HG02840 (cell line): ENCODE results near the gene CYP2C8.
"Not testable (repeated sequence)": the region's sequence is repeated elsewhere in the genome, so short reads cannot be mapped to it uniquely, and the experiment has no call there.

Experiments used
- ATAC-seq: cut with Tn5 transposase; IDR thresholded peaks from one replicate; pipeline ENCODE4 v1.9.1; 2021; ENCODE audit warnings: mild to moderate bottlenecking, moderate library complexity, moderate number of reproducible peaks; ENCODE audit not compliant: unreplicated experiment, low FRiP score

Gene CYP2C8

GRCh38 chr10:95069286-95069685 is at the start of gene CYP2C8:
CYP2C8 (minus strand) TSS chr10:95069497; CDS start chr10:95069402, 95 bp downstream.
- no peak for ATAC-seq

DNA sequence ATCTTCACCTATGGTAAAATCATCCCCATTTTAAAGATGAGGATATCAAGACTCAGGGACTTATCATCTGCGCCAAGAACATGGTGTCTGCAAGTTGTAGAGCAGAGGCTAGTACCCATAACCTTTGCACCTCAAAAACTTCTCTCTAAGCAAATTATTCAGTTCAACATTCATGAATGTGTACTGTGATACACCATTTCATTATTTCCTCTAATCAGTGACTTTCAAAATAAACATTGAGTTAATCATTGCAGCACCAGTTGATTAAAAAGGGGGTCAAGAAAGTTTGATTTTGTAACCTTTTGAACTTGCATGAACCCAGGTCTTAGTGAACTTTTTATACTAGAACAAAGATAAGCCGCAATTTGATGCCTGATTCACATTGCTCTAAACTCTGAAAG is 47.6 kb upstream of the CYP2C8 start:
- ATAC-seq, result no peak

- not testable (repeated sequence) for ATAC-seq
Observed at GRCh38 chr10:95110823-95111222, 41.5 kb upstream of the CYP2C8 start.

GRCh38 chr10:95097805-95098204 is 28.5 kb upstream of the CYP2C8 start:
- ATAC-seq, result no peak

DNA sequence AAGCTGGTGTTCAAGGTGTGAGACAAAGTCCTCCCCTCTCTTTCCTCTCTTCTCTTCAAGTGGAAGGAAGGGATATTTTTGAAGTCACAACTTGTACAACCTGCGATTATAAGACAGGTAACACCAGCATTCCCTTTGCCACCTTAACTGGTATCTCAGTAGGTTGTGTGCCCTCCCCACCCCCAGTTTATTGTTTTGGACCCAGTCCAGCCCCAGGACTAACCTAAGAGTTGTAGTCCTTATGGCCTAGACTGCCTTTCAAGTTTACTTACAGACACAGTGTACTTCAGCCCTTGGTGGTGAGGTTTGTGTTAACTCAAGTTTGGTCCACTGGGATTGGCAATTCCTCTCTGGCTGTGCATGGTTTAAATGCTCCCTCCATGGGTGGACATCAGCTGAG is 26.8 kb upstream of the CYP2C8 start:
- no peak for ATAC-seq

DNA sequence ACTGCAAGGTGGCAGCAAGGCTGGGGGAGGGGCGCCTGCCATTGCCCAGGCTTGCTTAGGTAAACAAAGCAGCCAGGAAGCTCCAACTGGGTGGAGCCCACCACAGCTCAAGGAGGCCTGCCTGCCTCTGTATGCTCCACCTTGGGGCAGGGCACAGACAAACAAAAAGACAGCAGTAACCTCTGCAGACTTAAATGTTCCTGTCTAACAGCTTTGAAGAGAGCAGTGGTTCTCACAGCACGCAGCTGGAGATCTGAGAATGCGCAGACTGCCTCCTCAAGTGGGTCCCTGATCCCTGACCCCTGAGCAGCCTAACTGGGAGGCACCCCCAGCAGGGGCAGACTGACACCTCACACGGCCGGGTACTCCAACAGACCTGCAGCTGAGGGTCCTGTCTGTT is 10.3 kb upstream of the CYP2C8 start:
- not testable (repeated sequence) for ATAC-seq

DNA sequence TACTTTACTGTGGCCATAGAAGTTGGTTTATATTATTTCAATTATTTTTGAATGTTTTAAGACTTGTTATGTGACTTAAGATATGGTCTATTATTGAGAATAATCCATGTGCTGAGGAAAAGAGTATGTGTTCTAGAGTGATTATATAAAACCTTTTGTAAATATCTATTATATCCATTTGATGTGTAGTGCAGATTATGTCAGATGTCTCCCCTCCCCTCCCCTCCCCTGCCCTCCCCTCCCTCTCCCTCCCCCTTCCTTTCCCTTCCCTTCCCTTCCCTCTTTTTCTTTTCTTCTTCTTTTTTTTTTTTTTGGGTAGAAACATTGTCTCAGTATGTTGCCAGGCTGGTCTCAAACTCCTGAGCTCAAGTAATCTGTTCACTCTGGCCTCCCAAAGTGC is 8.3 kb upstream of the CYP2C8 start:
- no peak for ATAC-seq

DNA sequence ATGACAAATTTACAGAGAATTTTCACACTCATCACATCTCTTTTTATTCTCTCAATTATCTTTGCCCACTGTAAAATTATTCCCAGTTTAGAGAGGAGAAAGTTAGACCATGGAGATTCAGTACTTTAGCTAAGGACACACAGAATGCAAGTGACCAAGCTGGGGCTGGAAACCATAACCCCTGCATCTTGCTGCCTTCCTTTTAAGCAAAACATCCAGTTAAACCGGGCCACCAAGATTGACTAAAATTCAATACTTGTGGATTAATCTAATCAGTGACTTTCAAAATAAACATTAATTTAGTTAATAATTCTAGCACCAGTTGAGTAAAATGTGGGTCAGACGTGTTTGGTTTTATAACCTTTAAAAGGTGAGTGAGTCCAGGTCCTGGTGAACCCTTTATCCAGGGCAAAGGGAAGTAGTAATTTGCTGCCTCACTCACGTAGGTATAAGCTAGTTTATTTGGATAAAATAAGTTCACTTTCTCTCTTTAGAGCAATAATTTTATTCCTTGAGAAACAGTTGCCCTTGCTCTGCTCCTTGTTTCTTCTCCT is 1.9 kb upstream of the CYP2C8 start:
- ATAC-seq, result no peak

DNA sequence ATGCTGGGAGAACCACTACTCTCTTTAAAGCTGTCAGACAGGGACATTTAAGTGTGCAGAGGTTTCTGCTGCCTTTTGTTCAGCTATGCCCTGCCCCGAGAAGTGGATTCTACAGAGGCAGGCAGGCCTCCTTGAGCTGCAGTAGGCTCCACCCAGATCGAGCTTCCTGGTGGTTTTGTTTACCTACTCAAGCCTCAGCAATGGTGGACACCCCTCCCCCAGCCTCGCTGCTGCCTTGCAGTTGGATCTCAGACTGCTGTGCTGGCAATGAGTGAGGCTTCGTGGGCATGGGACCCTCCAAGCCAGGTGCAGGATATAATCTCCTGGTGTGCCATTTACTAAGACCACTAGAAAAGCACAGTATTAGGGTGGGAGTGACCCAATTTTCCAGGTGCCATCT is 5.2 kb downstream of the CYP2C8 start:
- ATAC-seq, result not testable (repeated sequence)

DNA sequence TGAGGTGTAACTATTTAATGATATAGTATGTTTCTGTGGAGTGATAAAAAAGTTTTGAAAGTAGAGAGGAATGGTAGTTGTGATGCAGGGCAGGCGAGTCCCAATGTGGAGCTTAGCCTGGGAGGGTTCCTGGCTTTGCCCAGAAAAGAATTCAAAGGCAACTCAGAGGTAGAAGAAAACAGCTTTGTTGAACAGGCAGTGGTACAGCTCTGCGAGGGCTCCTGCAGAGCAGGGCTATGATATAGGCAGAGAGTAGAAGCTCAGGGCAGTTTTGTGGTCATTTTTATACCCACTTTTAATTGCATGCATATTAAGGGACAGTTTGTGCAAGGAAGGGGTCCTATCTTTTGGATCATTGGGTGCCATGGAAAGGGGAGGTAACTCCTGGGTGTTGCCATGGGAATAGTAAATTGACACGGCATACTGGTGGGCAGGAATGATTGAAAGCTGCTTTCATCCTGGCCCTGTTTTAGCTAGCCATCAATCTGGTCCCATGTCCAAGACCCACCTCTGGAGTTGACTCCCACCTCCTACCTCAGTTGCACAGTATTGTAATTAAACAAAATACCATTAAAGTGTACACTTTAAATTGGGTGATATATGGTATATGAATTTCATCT is 12.4 kb downstream of the CYP2C8 start:
- no peak for ATAC-seq

- ATAC-seq, result no peak
Observed at GRCh38 chr10:95049919-95050318, 19.4 kb downstream of the CYP2C8 start.

DNA sequence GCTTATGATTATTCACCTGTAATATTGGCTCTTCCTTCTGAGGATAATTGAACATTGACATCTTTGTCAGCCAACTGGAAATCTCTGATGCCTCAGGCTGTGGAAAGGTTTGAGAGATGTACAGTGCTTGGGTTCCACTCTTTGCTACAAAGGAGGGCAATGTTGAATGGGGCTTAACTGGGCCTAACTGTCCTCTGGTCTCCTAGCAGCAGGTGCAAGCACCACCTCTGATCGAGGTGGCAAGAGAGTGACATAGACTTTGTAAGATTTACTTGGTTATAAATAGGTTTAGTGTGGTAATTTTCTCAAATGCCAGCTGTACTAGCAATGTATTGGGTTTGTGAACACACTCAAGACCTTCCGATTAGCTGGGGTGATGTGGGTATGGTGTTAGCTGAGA is 21.1 kb downstream of the CYP2C8 start:
- no peak for ATAC-seq

- no peak for ATAC-seq
Observed at GRCh38 chr10:95039281-95039680, 30.0 kb downstream of the CYP2C8 start.

GRCh38 chr10:95035332-95036295 is 33.7 kb downstream of the CYP2C8 start:
- ATAC-seq, result no peak

DNA sequence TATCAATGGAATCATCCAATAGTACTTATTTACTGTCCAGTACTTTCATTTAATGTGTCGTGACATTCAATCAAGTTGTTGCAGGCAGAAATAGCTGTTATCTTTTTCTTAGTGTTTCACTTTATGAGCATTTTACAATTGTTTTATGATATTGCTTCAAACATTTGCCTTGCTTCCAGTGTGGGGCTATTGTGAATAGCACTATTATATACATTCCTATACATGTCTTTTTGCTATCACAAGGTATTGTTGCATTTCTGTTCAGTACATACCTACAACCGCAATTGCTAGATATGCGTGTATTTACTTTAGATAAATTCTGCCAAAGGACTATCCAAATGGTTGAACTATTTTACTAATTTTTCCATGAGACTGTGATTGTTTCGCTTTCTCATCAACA is 34.9 kb downstream of the CYP2C8 start:
- ATAC-seq, result no peak

- no peak for ATAC-seq
Observed at GRCh38 chr10:95031656-95032055, 37.6 kb downstream of the CYP2C8 start.

GRCh38 chr10:95026461-95026860 is 42.8 kb downstream of the CYP2C8 start:
- no peak for ATAC-seq

DNA sequence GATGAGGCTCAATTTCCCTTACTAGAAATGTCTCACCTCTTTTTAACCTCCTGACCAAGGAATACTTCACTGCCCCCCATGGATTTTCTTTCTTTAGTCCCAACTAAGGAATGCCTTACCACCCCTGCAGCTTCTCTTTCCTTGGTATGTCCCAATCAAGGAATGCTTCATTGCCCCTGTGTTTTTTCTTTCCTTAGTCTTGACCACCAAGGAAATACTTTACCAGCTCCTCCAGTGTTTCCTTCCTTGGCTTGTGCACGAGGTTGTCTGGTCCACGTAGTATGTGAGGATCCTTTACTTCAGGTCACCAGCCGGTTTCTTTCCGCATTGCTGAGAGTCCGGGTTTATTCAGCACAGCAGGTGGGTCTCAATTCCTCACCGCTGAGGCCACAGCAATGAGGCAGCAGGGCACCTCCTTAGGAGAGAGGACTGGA is 71.5 kb downstream of the CYP2C8 start:
- ATAC-seq, result no peak

GRCh38 chr10:94992811-94993210 is 76.5 kb downstream of the CYP2C8 start:
- no peak for ATAC-seq

- no peak for ATAC-seq
Observed at GRCh38 chr10:94991243-94991888, 77.9 kb downstream of the CYP2C8 start.

GRCh38 chr10:94989192-94989591 is 80.1 kb downstream of the CYP2C8 start:
- no peak for ATAC-seq
